HG02588 (cell line): ENCODE results near the gene HPS3.
"Not testable (repeated sequence)": the region's sequence is repeated elsewhere in the genome, so short reads cannot be mapped to it uniquely, and the experiment has no call there.

Experiments used
- ATAC-seq: cut with Tn5 transposase; IDR thresholded peaks from one replicate; pipeline ENCODE4 v1.9.1; 2021; ENCODE audit warnings: mild to moderate bottlenecking, moderate library complexity; ENCODE audit not compliant: unreplicated experiment

The HPS3 gene

DNA sequence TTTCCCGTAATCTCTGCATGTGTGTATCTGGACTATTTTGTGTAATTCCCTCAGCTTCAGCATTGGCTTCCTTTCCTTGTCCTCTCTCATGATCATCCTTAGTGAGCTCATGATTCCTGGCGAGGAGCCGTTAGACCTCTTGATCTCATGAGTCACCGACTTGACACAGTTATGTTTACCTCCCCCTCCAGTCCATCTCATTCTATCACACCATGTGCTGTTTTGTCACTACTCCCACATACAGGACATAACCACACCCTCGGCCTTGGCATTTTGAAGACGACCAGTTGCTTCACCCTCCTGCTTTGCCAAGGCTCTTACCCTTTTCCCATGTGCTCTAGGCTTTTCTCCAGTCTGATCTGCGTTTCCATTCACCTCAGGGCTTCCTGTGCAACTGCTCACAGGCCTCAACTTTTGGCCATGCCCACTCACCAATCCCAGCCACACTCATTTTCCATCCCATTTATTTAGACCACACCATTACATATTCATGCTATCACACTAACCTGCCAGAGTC, 50.7 kb downstream of the HPS3 start:
- ATAC-seq: no peak

DNA sequence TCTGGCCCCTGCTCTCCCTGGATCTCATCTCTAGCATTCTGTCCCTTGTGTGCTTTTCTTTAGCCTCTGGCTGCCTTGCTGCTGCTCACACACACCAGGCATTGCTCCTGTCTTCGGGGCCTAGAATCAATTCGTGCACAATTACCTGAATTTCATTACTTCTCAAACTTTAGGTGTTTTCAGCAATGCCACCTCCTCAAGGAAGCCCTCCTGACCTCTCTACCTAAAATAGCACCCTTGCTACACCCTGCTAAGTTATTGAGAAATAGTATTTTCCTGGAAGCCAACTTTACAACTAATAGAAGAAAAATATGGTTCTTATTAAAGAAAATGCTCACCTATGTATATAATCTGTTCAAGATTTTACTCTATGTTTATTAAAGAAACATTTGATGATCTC, 51.7 kb downstream of the HPS3 start:
- no peak for ATAC-seq

GRCh38 chr3:149186219-149186618, 56.8 kb downstream of the HPS3 start:
- no peak for ATAC-seq

DNA sequence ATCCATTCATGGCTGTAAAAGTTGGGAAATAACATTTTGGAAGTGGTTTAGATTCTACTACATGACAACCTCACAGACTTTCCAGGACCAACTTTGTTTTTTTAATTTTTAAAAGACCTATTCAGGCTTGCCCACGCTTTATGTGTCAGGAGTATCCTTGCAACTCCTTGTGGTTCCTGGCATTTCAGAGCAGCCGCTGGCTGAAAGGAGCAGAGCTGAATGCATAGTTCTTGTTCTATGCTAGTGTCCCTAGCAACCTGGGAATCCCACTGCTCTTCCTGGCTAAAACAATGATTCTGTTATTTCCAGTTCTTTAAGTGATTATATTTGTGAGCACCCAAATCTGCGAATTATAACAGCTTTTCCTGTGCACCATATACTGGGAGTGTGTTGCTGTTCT, 57.3 kb downstream of the HPS3 start:
- ATAC-seq: no peak

DNA sequence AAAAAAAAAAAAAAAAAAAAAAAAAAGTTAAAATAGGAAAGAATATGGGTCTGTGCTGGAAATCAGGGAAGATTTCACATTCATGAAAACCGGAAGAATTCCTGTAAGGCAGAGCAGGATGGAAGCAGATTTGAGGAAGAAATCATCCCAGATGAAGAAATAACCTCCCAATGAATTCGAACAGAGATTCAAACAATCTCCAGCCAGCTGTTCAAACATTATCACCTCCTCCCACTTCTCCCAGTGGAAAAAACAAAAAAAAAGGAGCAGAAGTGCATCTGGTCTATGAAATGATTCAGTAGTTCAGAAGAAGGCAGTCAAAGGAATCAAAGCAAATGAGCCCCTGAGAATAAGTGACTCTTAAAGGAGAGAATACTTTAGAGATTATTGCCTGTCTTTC, 59.1 kb downstream of the HPS3 start:
- no peak for ATAC-seq

DNA sequence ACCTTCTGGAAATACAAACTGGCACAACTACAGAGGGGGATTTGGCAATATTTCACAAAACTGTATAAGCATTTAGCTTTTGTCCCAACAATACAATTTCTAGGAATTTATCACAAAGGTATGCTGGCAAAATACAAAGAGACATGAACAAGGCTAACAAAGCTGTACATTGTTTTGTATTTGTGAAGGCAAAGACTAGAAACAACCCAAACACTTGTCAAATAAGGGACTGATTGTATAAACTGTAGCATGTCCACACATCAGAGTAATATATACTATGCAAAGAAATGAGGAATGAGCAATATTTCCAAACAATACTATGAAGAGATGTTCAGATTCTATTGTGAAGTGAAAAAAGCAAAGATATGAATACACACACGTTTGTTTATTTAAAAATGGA, 65.8 kb downstream of the HPS3 start:
- ATAC-seq: no peak

- ATAC-seq: not testable (repeated sequence)
Measured at GRCh38 chr3:149196805-149197592, 67.6 kb downstream of the HPS3 start.

GRCh38 chr3:149197669-149198068, 68.2 kb downstream of the HPS3 start:
- no peak for ATAC-seq

GRCh38 chr3:149198611-149199010, 69.2 kb downstream of the HPS3 start:
- ATAC-seq: no peak

DNA sequence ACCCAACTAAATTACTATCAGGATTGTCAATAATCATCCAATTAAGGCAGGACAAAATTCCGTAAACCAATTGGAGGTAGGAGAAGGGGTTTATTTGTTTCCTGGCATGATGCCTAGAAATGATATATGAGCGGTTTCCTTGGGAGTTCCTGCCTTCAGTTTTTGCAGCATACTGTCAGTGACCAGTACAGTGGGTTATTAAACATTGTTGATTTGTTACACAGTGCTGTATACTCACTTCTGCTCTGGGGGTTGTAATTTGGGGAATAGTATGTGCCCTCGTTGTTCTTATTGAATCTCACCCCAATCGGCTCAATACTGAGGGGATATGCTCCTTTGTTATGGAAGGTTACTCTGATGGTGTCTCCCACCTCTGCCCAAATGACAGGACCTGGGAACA, 70.0 kb downstream of the HPS3 start:
- ATAC-seq: no peak

GRCh38 chr3:149203758-149204157, 74.3 kb downstream of the HPS3 start:
- peak; percentile 98 for ATAC-seq

- ATAC-seq: no peak
Measured at GRCh38 chr3:149204390-149204991, 75.1 kb downstream of the HPS3 start.

GRCh38 chr3:149207475-149207874, 78.0 kb downstream of the HPS3 start:
- ATAC-seq: no peak

DNA sequence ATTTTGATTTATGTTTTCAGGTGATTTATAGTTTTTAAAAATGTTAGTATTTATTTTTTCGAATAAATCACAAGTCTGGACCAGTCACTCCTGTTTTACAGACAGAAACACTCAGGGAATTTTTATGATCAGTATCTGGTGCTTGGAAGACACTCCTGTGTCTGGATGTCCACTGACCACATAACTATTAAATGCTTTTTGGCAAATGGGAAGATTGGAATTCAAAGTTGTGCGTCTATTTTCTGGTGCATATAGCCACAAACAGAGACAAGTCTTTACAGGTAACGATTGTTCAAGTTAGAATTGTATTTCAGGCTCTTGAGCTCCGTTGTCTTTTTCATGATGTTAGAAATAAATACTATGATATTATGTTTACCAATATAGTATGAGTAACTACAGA, 80.0 kb downstream of the HPS3 start:
- no peak for ATAC-seq

- ATAC-seq: no peak
Measured at GRCh38 chr3:149212386-149212785, 82.9 kb downstream of the HPS3 start.

GRCh38 chr3:149214702-149215101, 85.3 kb downstream of the HPS3 start:
- no peak for ATAC-seq

- no peak for ATAC-seq
Measured at GRCh38 chr3:149215515-149215914, 86.1 kb downstream of the HPS3 start.

DNA sequence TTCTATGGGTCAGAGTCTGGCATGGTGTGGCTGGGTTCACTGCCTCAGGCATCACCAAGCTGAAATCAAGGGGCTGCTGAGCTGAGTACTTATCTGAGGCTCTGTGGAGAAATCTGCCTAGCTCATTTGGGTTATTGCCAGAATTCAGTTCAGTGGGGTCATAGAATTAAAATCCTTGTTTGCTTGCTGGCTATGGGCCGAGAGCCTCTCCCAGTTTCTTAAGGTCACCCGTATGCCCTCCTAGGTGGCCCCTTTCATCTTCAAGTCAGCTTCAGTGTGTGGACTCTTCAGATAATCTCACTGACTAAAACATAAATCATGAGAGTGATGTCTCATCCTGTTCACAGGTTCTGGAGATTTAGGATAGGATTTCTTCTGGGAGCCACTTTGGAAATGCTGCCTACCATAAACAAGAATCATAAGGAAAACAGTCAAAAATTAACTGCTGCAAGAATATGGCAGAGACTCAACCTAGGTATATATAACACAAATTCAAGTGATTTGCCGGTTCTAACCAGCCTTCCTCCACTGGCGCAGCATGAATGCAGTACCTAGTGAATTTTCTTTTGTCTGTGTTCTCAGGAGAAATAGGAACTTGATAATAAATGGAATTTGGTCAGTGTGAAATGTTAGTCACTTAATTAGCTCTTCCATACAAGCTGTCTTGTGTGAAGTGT, 86.9 kb downstream of the HPS3 start:
- no peak for ATAC-seq

DNA sequence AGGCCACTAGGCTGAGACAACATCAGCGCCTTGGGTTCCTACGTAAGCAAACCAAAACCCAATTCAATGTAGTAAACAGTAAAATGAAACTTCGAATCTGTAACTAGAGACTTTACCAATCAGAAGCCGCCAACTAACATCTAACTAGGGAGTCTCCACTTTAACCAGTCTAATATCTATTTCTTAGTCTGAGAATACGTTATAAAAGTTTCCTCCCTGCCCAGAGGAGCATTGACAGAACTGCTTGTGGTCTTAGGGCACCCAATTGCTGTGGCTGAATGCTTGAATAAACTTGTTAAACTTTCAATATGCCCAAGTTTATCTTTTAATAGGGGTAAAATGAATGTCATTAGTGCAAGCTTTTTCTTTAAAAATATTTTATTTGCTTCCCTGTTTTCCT, 87.9 kb downstream of the HPS3 start:
- no peak for ATAC-seq

DNA sequence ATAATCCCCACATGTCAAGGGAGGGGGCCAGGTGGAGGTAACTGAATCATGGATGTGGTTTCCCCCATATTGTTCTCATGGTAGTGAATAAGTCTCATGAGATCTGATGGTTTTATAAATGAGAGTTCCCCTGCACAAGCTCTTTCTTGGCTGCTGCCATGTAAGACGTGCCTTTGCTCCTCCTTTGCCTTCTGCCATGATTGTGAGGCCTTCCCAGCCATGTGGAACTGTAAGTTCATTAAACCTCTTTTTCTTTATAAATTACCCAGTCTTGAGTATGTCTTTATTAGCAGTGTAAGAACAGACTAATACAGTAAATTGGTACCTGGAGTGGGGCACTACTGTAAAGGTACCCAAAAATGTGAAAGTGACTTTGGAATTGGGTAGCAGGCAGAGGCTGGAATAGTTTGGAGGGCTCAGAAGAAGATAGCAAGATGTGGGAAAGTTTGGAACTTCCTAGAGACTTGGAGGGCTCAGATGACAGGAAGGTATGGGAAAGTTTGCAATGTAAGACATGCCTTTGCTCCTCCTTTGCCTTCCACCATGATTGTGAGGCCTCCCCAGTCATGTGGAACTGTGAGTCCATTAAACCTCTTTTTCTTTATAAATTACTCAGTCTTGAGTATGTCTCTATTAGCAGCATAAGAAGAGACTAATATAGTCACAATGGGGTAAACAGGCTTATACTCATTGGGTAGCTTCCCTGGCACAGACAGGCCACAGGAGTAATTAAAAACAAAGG, 90.1 kb downstream of the HPS3 start:
- ATAC-seq: not testable (repeated sequence)
